ENCODE measurements around the gene GAREM1. TPM values are rescaled to one million over a fixed set of nuclear protein-coding genes. Genes with fewer than 3 reads are reported as not detected.
"Not testable (repeated sequence)": the region's sequence is repeated elsewhere in the genome, so short reads cannot be mapped to it uniquely, and the experiment has no call there.

The GAREM1 gene
- total RNA-seq, result 8.6 TPM
- long read RNA-seq, full-length matches to known transcripts, result 4 of 10 reads
- long read RNA-seq, partial matches to known transcripts, result 2 of 10 reads
- long read RNA-seq, other reads (novel, unspliced or antisense), result 4 of 10 reads

- TF ChIP-seq CTCF (IDR thresholded peaks at IDR 0.05; ENCODE audit: borderline replicate concordance), result peak; percentile 87
- H3K36me3 ChIP-seq, result no peaks in the 10 kb centered on the region
- no peaks in the 10 kb centered on the region for H3K9me3 ChIP-seq (replicated peaks)
- intact Hi-C loops (cut with micrococcal nuclease), result loop anchor here (5.0 kb wide), 1 partner anchor 199 kb away; no protein-coding TSS in a partner anchor
- DNase-seq, result peak; percentile 95
- H3K27ac ChIP-seq (replicated peaks), result peak within 1 kb of the TSS; percentile 88
- H3K27me3 ChIP-seq (ENCODE audit: low read depth), result peaks cover 6% of the 10 kb centered on the region
- peak within 1 kb of the TSS; percentile 85 for H3K4me3 ChIP-seq
- peaks cover 46% of the 10 kb centered on the region for H3K4me1 ChIP-seq
These were observed at the start of gene GAREM1 for GRCh38 chr18:32470714-32471633. GAREM1 (minus strand) TSS chr18:32470882; CDS start chr18:32470428, 454 bp downstream.

GRCh38 chr18:32511147-32511546 is 40.5 kb upstream of the GAREM1 start:
- DNase-seq, result no peak
- TF ChIP-seq CTCF (IDR thresholded peaks at IDR 0.05; ENCODE audit: borderline replicate concordance), result no peak
- H3K4me3 ChIP-seq, result no peak overlapping the region
- no peaks in the 10 kb centered on the region for H3K9me3 ChIP-seq (replicated peaks)
- H3K36me3 ChIP-seq, result no peaks in the 10 kb centered on the region
- H3K27ac ChIP-seq (replicated peaks), result no peak overlapping the region
- intact Hi-C loops (cut with micrococcal nuclease), result no loop called here
- peaks cover 6% of the 10 kb centered on the region for H3K27me3 ChIP-seq (ENCODE audit: low read depth)
- H3K4me1 ChIP-seq, result no peaks in the 10 kb centered on the region

GRCh38 chr18:32509111-32509510 is 38.4 kb upstream of the GAREM1 start:
- no peaks in the 10 kb centered on the region for H3K4me1 ChIP-seq
- peaks cover 6% of the 10 kb centered on the region for H3K27me3 ChIP-seq (ENCODE audit: low read depth)
- H3K27ac ChIP-seq (replicated peaks), result no peak overlapping the region
- H3K36me3 ChIP-seq, result no peaks in the 10 kb centered on the region
- no peaks in the 10 kb centered on the region for H3K9me3 ChIP-seq (replicated peaks)
- no peak for TF ChIP-seq CTCF (IDR thresholded peaks at IDR 0.05; ENCODE audit: borderline replicate concordance)
- no peak for DNase-seq
- intact Hi-C loops (cut with micrococcal nuclease), result no loop called here
- no peak overlapping the region for H3K4me3 ChIP-seq

GRCh38 chr18:32507093-32507492 is 36.4 kb upstream of the GAREM1 start:
- Histone ChIP-seq H3K27ac (replicated peaks) (no peak overlapping the region), H3K36me3 (no peaks in the 10 kb centered on the region), H3K4me1 (no peaks in the 10 kb centered on the region), H3K27me3 (ENCODE audit: low read depth) (peaks cover 6% of the 10 kb centered on the region), H3K9me3 (replicated peaks) (no peaks in the 10 kb centered on the region), H3K4me3 (no peak overlapping the region)
- no peak for DNase-seq
- intact Hi-C loops (cut with micrococcal nuclease), result no loop called here
- TF ChIP-seq CTCF (IDR thresholded peaks at IDR 0.05; ENCODE audit: borderline replicate concordance), result no peak

GRCh38 chr18:32502014-32502413 is 31.3 kb upstream of the GAREM1 start:
- H3K4me1 ChIP-seq, result no peaks in the 10 kb centered on the region
- no peak overlapping the region for H3K4me3 ChIP-seq
- no peak for DNase-seq
- intact Hi-C loops (cut with micrococcal nuclease), result no loop called here
- no peak for TF ChIP-seq CTCF (IDR thresholded peaks at IDR 0.05; ENCODE audit: borderline replicate concordance)
- no peaks in the 10 kb centered on the region for H3K27me3 ChIP-seq (ENCODE audit: low read depth)
- H3K27ac ChIP-seq (replicated peaks), result no peak overlapping the region
- H3K36me3 ChIP-seq, result no peaks in the 10 kb centered on the region
- no peaks in the 10 kb centered on the region for H3K9me3 ChIP-seq (replicated peaks)

GRCh38 chr18:32501242-32501641 is 30.6 kb upstream of the GAREM1 start:
- H3K36me3 ChIP-seq; H3K9me3 ChIP-seq (replicated peaks); H3K27me3 ChIP-seq (ENCODE audit: low read depth); H3K27ac ChIP-seq (replicated peaks); H3K4me1 ChIP-seq; DNase-seq; H3K4me3 ChIP-seq; intact Hi-C loops (cut with micrococcal nuclease): not testable (repeated sequence)

All from left ventricle myocardium inferior (tissue), 1 donor.